GM18519 (cell line): ENCODE data around the gene ERVMER34-1.
A peak's percentile ranks its signal among the peaks of the same experiment; 100 is the strongest.

ENCODE experiments used
- ATAC-seq: cut with Tn5 transposase; IDR thresholded peaks from one replicate; pipeline ENCODE4 v1.9.1; 2021; ENCODE audit warnings: mild to moderate bottlenecking, moderate library complexity; ENCODE audit not compliant: unreplicated experiment, low FRiP score

The ERVMER34-1 gene

GRCh38 chr4:52721968-52722815 is 29.0 kb downstream of the ERVMER34-1 start:
- peak; percentile 83 for ATAC-seq

GRCh38 chr4:52718123-52718522 is 33.1 kb downstream of the ERVMER34-1 start:
- ATAC-seq, result no peak

- no peak for ATAC-seq
Observed at GRCh38 chr4:52716364-52717151, 34.7 kb downstream of the ERVMER34-1 start.

- no peak for ATAC-seq
Observed at GRCh38 chr4:52715914-52716313, 35.3 kb downstream of the ERVMER34-1 start.

- ATAC-seq, result no peak
Observed at GRCh38 chr4:52715255-52715897, 35.8 kb downstream of the ERVMER34-1 start.

- ATAC-seq, result no peak
Observed at GRCh38 chr4:52714597-52715254, 36.5 kb downstream of the ERVMER34-1 start.

- no peak for ATAC-seq
Observed at GRCh38 chr4:52713456-52713937, 37.7 kb downstream of the ERVMER34-1 start.

- peak; percentile 75 for ATAC-seq
Observed at GRCh38 chr4:52712251-52713130, 38.7 kb downstream of the ERVMER34-1 start.

- no peak for ATAC-seq
Observed at GRCh38 chr4:52711834-52712250, 39.4 kb downstream of the ERVMER34-1 start.

- no peak for ATAC-seq
Observed at GRCh38 chr4:52711272-52711671, 40.0 kb downstream of the ERVMER34-1 start.

GRCh38 chr4:52709155-52709554 is 42.1 kb downstream of the ERVMER34-1 start:
- ATAC-seq, result no peak

- ATAC-seq, result no peak
Observed at GRCh38 chr4:52704661-52705060, 46.6 kb downstream of the ERVMER34-1 start.

- no peak for ATAC-seq
Observed at GRCh38 chr4:52704133-52704532, 47.1 kb downstream of the ERVMER34-1 start.

GRCh38 chr4:52701207-52701606 is 50.0 kb downstream of the ERVMER34-1 start:
- peak; percentile 89 for ATAC-seq

- no peak for ATAC-seq
Observed at GRCh38 chr4:52694936-52695335, 56.3 kb downstream of the ERVMER34-1 start.

- ATAC-seq, result no peak
Observed at GRCh38 chr4:52693492-52693891, 57.7 kb downstream of the ERVMER34-1 start.
